ENCODE data around the gene SEC22C.

SEC22C gene

DNA sequence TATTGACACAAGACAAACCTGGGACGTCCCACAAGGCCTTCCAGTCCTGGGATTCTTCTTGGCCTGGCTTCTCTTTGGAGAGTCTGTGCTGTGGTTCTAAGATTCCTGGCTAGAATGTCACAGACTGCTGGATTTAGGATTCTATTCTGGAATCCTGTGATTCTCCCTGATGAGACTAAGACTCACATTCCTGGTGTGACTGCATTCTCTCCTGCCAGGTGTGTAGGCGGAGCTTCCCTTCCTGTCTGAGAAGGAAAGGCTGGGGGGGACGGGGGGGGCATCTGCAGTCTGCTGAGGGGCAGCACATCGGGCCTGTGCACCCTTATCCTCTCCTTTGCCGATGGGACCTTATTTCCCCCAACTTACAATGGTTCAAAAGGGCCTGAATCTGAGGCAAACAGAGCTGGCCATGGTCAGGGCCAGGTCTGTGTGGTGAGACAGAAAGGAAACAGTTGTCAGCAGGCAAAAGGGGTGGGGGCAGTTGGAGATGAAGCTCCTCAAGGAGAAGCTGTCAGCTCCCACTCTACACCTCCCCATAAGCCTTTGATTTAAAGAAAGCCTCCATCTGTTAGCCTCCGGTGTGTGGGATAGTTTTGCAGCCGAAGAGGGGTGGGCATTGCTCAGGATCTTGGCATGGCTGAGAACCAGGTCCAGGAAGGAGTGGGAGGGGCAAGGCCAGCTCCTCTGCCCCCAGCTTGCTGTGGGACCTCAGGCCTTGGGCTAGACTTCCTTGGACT is 48.4 kb downstream of the SEC22C start:
- no peak for DNase-seq

DNA sequence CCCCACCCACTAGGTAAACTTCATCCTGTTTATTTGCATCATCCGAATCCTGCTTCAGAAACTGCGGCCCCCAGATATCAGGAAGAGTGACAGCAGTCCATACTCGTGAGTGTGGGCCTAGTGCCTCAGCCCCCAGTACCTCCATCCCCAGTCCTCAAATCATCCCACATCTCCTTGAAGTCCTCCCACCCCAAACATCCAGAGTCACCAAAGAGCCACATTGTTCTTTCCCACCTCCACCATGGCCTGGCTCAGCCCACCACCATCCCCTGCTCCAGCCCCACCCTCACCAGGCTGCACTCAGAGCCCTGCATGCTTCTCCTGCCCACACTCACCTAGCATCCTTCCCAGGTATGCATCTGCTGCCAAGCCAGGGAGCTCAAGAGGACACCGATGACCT is 49.5 kb downstream of the SEC22C start:
- no peak for DNase-seq

- DNase-seq = no peak
Measured at GRCh38 chr3:42531470-42531869, 50.3 kb downstream of the SEC22C start.

DNA sequence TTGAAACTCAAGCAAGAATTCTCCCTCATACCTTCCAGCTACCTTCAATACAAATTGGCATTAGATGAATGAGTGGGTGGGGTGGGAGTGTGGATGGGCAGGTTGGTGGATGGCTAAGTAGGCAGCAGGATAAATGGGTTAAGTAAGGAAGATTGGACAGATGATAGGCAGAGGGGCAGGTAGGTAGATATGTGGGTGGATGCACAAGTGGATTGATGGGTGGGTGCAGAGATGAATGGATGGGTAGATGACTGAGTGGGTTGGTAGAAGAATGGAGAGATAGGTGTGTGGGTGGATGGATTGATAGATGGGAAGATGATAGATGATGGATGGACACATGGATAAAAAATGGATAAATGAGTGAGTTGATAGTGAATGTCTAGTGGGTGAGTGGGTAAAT is 51.7 kb downstream of the SEC22C start:
- DNase-seq = no peak

DNA sequence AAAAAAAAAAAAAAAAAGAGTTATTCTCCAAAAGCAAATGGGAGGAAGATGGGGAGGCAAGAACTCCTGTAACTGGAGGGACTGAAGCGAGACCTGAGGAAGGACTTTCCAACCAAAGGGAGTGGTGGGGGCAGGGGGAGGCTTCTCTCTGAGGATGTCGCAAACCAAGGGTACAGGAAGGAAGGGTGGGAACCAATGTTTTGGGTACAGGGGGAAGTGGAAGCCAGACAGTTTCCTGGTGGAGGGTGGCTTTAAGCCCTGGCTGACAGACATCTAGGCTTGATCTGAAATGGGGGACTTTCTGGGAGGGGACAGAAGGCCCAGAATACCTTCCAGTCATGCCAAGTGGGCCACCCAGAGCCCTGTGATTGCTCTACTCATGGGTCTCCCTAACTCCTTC is 52.3 kb downstream of the SEC22C start:
- no peak for DNase-seq

- DNase-seq = no peak
Measured at GRCh38 chr3:42527368-42527917, 54.3 kb downstream of the SEC22C start.

GRCh38 chr3:42526616-42527367 is 55.0 kb downstream of the SEC22C start:
- DNase-seq = peak; percentile 27

DNA sequence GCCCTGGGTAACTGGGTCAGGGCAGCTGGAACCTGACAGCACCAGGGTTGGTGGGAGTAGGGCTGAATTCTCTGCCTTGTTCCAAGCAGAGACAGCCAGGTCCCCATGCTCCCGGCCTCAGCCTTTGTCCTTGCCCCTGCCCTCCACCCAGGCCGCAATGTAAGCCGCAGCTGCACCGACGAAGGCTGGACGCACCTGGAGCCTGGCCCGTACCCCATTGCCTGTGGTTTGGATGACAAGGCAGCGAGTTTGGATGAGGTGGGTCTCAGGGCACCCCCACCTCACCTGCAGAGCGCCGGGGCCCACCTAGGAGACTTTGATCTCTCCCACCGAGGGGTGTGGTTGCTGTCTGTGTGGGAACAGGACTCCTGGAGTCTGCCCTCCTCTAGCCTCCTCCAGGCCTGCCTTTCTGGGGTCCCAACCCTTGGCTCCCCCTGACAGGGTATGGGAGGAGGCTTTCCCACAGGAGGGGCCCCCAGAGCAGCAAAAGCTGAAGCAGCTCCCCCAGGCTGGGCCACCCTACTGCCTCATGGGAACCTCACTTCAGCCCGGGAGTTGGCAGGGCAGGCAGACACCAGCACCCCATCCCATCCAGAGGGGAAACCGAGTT is 55.9 kb downstream of the SEC22C start:
- no peak for DNase-seq

GRCh38 chr3:42525212-42525611 is 56.6 kb downstream of the SEC22C start:
- DNase-seq = no peak

- DNase-seq = no peak
Measured at GRCh38 chr3:42524751-42525150, 57.0 kb downstream of the SEC22C start.

GRCh38 chr3:42520906-42521305 is 60.9 kb downstream of the SEC22C start:
- no peak for DNase-seq

- DNase-seq = no peak
Measured at GRCh38 chr3:42520336-42520735, 61.4 kb downstream of the SEC22C start.

DNA sequence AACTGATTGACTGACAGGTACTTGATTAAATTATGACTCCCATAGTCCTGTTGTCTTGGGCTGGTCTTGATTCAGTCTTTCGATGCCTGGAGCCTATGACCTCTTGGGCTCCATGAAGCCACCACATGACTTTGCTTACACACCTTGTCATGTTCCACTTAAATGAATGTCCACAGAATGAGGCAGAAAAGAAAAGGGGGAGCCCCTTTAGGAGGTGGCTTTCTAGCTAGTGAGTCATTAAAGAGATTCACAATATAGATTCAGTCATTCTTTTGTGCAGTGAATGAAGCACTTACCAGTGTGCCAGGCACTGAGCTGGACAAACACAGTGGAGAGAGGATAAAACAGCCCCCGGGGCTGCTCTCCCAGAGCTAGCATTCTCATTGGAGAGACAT is 62.2 kb downstream of the SEC22C start:
- no peak for DNase-seq

GRCh38 chr3:42518800-42519567 is 62.8 kb downstream of the SEC22C start:
- peak; percentile 20 for DNase-seq

GRCh38 chr3:42517117-42517516 is 64.7 kb downstream of the SEC22C start:
- DNase-seq = no peak

DNA sequence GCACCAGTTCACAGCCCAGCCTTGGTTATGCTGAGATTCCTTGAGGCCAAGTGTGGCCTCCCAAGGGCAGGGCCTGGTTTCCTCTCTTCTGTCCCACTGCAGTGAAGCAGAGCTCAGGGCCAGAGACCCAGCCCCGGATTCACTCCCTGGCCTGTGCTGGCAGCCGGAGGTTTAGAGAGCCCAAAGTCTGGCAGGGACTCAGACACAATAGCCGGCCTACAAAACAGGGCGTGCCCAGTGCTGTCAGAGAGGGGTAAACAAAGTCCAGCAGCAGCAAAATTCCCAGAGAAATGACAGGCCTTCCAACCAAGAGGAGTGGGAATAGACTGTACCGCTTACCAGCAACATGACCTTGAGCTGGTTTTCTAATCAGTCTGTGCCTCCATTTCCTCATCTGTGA is 65.3 kb downstream of the SEC22C start:
- DNase-seq = no peak

DNA sequence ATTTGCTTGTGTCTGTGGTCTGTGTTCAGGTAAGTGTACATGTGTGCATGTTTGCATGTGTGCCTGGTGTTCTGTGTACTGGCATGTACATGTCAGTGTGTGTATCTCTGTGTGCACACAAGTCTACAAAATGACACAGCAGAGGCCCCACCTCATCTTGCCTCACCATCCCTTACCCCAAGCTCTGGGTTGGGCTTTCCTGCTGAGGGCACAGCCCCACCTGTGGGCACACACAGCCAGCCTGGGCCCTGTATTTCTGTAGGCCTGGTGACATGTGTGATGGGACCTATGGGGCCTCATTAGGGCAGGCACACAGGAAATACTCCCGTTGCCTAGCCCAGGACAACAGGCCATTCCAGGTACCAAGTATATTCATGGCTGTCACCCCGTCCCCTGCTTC is 65.8 kb downstream of the SEC22C start:
- DNase-seq = no peak

- no peak for DNase-seq
Measured at GRCh38 chr3:42515391-42515916, 66.3 kb downstream of the SEC22C start.

GRCh38 chr3:42514876-42515275 is 66.9 kb downstream of the SEC22C start:
- DNase-seq = no peak

DNA sequence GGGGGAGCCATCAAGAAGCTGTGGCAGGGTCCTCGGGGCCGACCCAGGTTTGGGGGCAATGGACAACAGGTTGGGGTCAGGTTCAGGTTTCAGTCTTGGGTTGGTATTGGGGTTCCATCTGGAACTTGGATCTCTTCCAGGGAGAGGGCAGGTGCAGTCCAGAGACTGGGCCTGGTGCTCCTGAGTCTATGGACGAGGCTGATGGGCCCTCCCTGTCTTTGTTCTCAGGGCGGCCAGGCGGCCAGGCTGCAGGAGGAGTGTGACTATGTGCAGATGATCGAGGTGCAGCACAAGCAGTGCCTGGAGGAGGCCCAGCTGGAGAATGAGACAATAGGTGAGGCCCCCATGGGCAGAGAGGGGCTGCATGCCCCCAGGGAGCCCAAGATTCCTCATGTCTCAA is 68.2 kb downstream of the SEC22C start:
- no peak for DNase-seq

GRCh38 chr3:42513121-42513520 is 68.6 kb downstream of the SEC22C start:
- no peak for DNase-seq

GRCh38 chr3:42511736-42512135 is 70.0 kb downstream of the SEC22C start:
- DNase-seq = no peak

- no peak for DNase-seq
Measured at GRCh38 chr3:42511201-42511600, 70.6 kb downstream of the SEC22C start.

All from effector CD4-positive, alpha-beta T cell (primary cell).